Posterior cingulate gyrus (tissue), 11 donors: ENCODE data around the gene MARCHF7.
A peak's percentile ranks its signal among the peaks of the same experiment; 100 is the strongest.
"Not testable (repeated sequence)": the region's sequence is repeated elsewhere in the genome, so short reads cannot be mapped to it uniquely, and the experiment has no call there.

Source experiments
- DNase-seq, 10 donors: peaks; one replicate each; pipeline versions ENCODE4 v3.0.0 to v3.0.0-alpha.2; 2020 to 2021; ENCODE audit warnings: mixed read lengths in 3 of 10
- intact Hi-C: fragments of 100-400 bp; cut with DNase I; formaldehyde crosslinking; loops from one replicate; pipeline ENCODE4 v1.15.1; 2023

Gene MARCHF7, protein sequence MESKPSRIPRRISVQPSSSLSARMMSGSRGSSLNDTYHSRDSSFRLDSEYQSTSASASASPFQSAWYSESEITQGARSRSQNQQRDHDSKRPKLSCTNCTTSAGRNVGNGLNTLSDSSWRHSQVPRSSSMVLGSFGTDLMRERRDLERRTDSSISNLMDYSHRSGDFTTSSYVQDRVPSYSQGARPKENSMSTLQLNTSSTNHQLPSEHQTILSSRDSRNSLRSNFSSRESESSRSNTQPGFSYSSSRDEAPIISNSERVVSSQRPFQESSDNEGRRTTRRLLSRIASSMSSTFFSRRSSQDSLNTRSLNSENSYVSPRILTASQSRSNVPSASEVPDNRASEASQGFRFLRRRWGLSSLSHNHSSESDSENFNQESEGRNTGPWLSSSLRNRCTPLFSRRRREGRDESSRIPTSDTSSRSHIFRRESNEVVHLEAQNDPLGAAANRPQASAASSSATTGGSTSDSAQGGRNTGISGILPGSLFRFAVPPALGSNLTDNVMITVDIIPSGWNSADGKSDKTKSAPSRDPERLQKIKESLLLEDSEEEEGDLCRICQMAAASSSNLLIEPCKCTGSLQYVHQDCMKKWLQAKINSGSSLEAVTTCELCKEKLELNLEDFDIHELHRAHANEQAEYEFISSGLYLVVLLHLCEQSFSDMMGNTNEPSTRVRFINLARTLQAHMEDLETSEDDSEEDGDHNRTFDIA

DNA sequence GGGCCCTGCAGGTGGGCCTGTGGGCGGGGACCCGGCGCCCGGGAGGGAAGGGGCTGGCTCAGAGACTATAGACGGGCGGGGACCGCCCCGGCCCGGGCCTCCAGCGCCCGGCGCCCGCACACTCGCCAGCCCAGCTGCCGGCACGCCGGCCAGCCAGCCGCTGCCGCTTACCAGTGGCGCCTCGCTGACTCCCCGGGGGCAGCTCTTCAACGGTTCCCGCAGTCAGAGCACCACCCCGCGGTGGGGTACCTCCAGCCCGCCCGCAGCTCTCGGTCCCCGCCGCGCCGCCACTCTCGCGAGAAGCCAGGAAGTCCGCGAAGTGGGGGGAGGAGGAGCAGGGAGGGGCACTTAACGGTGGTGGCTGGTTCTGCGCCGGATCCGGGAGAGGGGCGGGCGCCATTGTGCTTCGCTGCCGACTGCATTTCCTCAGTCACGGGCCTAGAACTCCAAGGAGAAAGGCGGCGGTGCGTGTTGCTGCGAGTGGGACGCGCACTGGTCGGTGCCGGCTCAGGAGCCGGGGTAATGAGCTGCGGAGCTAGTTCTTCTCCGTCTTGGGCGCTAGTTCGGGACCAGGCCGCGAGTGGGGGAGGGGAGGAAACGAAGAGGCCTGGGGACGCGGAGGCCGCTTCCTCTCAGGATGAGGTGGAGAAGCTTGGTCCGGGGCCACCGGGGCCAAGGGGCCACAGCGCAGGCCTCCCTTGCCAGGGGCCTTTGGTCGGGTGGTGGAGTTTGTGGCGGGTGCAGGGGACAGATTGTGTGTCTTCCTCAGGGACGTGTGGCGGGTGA is at the start of gene MARCHF7:
MARCHF7 (plus strand) TSS at position 364 of the 786 bp plus-strand sequence. CDS start 16,517 bp downstream, outside the sequence.
- peak; percentile 92 to 99 (median 95) for DNase-seq
- intact Hi-C loops, result loop anchor here (2.0 to 10.0 kb wide), 6 partner anchors 92 to 745 kb away; partner anchors contain the start of genes TANC1 and WDSUB1

DNA sequence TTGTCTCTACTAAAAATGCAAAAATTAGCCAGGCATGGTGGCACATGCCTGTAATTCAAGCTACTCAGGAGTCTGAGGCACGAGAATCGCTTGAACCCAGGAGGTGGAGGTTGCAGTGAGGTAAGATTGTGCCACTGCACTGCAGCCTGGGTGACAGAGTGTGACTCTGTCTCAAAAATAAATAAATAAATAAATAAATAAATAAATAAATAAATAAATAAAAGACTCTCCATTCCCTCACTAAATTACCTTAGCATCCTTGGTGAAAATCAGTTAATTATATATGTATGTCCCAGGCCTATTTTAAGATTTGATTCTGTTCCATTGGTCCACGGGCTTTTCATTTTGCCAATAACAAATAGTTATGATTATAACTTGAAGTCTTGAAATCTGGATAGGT is 44.9 kb upstream of the MARCHF7 start:
- DNase-seq, intact Hi-C loops: not testable (repeated sequence)

DNA sequence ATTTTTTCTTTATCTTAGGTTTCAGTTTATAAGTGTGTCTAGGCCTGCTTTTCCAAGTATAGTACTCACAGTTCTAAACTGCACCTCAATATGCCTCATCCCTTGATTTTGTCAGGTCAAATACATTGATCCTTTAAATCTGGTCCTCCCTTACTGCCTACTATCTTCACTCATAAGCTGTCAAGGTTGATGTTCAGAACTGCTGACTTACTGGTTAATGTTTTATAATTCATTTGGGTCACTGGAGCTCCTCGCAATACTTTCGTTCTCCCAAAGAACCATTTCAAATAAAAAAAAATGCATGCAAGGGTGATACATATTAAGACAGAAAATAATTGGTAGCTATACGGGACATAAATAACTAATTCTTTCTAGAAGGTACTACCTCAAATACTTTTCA is 41.3 kb upstream of the MARCHF7 start:
- intact Hi-C loops, result no loop called here
- DNase-seq, result no peak

DNA sequence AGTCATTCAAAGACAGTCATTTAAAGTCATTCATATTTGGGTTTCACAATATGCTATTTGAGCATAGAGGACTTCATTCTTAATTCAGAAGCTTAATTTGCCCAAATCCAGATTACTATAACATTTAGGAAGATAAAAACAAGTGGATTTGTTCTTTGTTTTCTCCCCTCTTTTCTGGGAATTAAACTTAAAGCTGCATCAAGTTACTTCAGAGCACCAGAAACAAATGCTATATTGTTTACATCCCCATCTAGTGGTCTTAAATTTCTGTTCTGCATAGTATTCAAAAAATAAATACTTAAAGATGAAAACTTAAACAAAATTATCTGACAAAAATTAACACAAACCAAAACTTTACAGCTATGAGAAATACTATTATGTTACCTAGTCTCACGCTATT is 34.7 kb upstream of the MARCHF7 start:
- intact Hi-C loops, result no loop called here
- no peak for DNase-seq

DNA sequence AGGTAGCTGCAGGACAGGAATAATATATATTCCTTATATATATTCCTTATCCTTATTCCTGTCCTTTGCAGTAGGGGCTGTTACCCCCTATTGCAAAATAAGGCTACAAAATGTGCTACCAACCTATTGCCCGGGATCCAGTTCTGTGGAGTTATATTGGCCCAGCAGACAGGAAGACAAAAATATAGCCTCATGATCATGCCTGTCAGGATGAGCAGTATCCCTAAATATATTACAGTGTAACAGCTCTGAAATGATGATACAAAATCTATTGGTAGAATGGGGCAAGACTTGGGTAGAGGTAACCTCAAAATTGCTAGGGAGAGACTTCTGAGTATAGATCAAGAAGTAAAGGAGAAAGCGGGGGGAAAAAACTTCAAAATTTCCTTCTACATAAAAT is 31.6 kb upstream of the MARCHF7 start:
- DNase-seq, result no peak
- intact Hi-C loops, result no loop called here

DNA sequence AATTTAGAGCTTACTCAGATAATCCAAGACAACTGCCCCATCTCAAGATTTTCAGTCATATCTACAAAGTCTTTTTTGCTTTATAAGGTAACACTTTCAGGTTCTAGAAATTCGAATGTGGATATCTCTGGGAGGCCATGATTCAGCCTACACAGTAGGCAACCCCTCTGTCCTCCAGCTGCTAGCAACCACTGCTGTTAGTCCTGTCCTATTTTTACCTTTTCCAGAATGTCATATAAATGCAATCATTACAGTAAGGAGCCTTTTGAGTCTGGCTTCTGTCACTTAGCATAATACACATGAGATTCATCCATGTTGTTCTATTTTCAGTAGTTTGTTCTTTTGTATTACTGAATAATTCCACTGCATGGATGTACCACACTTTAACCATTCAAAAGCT is 28.5 kb upstream of the MARCHF7 start:
- intact Hi-C loops, result no loop called here
- no peak for DNase-seq

DNA sequence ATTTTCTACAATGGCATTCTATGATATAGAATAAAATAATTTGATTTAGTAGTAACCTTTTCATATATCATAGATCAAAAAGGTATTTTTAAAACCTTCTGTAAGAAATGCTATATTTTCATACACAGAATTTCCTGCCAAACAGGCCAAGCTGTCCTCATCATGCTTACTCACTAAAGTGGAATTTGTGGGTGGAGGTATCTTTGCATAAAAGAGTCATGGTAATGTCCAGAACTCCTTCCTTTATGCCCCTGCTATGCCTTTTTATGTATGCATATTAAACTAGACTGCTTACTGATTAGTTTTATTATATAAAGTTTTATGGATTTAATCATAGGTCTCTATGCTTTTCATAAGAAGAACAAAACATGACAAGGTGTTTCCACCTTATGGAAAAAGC is 27.5 kb upstream of the MARCHF7 start:
- intact Hi-C loops, result no loop called here
- DNase-seq, result no peak

DNA sequence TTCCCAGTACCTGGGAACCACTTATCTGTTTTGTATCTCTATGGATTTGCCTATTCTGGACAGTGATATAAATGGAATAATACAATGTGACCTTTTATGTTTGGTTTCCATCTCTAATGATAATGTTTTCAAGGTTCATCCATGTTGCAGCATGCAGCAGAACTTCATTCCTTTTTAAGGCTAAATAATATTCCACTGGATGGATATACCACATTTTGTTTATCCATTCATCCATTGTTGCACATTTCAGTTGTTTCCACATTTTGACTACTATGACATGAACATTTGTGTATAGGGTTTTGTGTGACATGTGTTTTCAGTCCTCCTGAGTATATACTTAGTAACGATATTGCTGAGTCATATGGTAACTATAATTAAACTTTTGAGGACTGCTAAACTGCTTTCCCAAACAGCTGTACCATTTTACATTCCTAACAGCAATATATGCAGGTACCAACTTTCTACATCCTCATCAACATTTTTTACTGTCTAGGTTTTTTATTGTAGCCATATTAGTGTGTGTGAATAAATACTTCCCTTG is 17.7 kb upstream of the MARCHF7 start:
- intact Hi-C loops, result no loop called here
- no peak for DNase-seq

DNA sequence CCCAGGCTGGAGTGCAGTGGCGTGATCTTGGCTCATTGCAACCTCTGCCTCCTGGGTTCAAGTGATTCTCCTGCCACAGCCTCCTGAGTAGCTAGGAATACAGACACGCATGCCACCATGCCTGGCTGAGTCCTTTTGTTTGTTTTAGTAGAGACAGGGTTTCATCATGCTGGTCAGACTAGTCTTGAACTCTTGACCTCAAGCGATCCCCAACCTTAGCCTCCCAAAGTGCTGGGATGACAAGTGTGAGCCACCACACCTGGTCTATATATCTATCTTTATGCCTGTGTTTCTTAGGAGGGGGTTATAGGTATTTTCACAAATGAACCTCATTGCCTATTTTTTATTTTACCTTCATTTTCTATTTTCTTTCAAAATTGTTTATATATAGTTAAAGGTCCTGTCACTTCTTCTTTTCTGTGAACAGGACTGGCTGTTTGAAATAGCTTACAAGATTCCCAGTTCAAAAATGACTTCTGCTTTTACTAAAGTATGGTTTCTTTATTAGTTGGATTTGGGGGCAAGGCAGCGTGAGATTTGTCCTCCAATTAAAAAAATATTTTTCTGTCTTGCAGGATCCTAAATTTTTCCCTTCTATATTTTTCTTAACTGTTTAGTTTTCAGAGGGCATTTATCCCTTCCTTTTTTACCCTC is 16.4 kb upstream of the MARCHF7 start:
- no peak for DNase-seq
- intact Hi-C loops, result no loop called here

DNA sequence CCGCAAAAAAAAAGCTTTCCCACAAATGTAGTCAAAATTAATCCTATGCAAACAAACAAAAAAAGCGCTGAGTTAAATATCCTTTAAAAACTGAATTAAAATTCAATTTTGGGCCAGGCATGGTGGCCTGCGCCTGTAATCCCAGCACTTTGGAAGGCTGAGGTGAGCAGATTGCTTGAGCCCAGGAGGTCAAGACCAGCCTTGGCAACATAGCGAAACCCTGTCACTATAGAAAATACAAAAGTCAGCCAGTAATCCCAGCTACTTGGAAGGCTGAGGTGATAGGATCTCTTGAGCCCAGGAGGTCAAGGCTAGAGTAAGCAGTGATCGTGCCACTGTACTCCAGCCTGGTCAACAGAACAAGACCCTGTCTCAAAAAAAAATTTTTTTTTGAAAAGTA is 8.8 kb upstream of the MARCHF7 start:
- intact Hi-C loops, result no loop called here
- DNase-seq, result no peak

DNA sequence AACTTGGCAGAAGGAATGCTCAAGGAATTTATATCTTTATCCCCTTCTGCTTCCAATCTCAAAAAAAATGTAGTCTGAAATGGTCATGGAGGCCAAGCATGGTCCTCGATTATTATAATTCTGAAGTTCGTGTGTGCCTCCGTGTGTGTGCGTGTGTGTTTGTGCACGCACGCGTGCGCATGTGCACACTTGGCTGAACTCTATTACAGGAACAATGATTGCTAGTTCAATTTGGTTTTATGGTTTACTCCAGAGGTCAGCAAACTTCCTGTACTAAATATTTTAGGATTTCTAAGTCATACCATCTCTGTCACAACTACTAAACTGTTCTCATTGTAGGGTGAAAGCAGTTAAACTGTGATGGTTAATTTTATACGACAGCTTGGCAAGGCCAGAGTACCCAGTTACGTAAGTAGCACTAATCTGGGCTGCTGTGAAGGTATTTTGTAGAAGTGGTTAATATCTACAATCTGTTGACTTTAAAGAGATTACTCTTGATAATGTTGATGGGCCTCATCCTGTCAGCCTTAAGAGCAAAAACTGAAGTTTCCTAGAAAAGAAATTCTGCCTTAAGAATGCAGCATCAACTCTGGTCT is 5.8 kb upstream of the MARCHF7 start:
- DNase-seq, result no peak
- intact Hi-C loops, result no loop called here

DNA sequence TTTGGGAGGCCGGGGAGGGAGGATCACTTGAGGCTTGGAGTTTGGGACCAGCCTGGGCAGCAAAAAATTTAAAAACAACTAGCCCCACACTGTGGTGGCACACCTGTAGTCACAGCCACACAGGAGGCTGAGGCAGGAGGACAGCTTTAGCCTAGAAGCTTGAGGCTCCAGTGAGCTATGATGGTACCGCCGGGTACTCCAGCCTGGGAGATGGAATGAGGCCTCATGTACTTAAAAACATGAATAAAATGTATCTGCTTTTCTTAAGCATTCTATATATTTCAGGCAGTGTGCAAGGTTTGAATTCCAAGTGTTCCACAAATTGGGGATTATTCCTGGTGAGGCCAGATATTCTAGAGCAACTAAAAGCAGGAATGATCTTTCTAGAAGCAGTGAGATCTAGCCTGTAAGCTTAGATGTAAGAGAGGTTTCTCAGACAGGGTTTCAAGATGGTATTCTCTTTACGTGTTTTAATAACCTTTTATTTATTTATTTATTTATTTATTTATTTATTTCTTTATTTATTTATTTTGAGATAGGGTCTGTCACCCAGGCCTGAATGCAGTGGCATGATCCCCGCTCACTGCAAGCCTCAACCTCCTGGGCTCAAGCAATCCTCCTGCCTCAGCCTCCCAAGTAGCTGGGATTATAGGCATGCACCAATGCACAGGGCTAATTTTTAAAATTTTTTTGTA is 4.1 kb upstream of the MARCHF7 start:
- intact Hi-C loops, result no loop called here
- DNase-seq, result no peak

DNA sequence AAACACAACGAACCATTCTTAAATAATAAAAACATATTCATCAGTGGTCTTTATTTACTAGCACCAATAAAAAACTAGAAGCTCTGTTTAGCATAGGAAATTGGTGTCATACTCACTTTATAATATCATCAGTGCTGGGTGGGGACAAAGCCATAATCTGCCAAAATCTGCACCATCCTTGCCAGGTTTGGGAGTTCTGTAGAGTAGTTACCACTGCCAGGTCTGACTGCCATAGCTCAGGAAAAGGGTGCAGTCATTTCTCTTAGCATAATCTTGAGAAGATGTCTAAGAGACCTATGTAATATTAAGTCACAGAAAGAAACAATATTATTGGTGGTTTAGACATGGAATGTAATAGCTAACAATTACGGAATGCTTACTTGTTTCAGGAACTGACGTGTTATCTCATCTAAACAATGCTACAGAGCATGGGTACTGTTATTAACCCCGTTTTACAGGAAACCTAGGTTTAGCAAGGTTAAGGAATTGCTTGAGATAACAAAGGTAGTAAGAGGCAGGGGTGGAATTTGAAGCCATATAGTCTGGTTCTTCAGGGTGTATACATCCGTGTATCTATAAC is 1.6 kb upstream of the MARCHF7 start:
- intact Hi-C loops, result loop anchor here (5.0 to 10.0 kb wide), 5 partner anchors 94 to 743 kb away; partner anchors contain the start of genes TANC1 and WDSUB1
- DNase-seq, result no peak

DNA sequence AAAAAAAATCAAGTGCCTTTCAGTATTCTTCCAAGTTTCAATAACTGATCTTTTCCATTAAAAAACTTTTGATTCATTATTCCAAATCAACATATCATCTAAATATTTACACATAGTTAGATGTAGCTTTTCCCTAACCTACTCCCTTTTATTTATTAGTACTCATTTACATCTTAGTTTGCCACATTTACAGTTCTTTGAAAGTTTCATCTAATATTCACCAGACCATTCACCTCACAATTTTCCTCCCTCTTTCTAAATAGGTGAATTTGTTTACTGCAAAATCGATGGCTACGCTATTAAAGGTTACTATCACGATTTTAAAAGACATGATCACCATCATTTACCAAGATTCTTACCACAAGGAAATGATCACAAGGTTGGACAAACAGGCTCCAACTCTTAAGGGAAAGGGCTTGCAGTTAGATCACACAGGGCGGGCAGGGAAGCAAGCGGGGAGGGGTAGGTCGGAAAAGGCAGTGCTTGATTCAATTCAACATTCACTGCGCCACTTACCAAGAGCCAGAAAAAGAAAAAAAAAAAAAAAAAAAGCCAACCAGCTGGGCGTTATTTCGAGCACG is 654 bp upstream of the MARCHF7 start:
- intact Hi-C loops, result loop anchor here (2.0 to 10.0 kb wide), 6 partner anchors 93 to 744 kb away; partner anchors contain the start of genes TANC1 and WDSUB1
- DNase-seq, result no peak

DNA sequence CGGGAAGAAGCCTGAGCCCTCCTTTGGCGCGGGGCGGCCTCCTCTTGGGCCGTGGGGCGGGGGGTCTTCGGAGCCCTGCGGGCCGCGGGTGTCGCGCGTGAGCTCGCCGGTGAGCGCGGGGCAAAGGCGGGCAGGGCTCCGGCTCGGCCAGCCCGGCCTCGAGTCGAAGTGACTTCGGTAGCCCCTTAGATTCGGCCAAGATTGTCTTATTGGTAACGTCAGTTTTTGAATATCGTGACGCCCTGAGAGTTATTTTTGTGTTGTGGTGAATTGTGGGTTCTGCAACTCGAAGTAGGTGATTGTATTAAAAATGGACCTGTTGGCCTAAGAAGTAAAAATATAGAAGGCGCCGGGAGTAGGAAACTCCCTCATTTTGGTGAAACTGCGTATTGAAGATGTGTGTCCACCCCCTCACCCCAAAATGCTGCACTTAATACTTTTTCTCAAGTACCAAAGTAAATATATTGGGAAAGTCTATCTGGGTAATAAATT is 669 bp downstream of the MARCHF7 start:
- intact Hi-C loops, result loop anchor here (2.0 to 10.0 kb wide), 6 partner anchors 92 to 746 kb away; partner anchors contain the start of genes TANC1 and WDSUB1
- no peak for DNase-seq

DNA sequence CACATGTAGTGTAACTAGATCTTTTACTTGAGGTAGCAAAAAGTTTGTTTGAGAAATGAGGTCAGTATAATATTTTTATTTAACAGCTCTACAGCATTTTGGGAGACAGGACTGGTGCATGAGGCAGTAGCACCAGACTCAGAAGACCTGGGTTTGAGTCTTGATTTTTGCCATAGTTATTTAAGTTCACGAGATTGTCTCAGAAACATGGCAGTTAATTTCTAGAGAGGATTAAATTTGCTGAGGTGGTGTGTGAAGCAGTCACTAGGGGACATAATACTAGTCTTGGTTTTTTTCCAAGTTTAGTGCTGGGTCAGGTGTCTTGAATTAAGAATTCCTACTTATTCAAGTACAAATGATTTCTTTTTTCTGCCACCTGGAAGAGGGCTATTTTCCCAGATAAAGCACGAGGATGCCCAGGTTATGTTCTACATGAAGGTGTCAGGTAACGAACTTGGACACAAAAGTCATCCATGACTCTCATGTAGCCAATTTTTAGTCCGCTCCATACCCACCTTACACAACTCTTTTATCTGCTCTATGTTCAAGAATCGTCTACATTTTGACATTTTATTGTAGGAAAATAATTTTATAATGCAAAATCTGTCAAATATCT is 1.4 kb downstream of the MARCHF7 start:
- DNase-seq, result no peak
- intact Hi-C loops, result loop anchor here (2.0 to 10.0 kb wide), 6 partner anchors 91 to 746 kb away; partner anchors contain the start of genes TANC1 and WDSUB1

DNA sequence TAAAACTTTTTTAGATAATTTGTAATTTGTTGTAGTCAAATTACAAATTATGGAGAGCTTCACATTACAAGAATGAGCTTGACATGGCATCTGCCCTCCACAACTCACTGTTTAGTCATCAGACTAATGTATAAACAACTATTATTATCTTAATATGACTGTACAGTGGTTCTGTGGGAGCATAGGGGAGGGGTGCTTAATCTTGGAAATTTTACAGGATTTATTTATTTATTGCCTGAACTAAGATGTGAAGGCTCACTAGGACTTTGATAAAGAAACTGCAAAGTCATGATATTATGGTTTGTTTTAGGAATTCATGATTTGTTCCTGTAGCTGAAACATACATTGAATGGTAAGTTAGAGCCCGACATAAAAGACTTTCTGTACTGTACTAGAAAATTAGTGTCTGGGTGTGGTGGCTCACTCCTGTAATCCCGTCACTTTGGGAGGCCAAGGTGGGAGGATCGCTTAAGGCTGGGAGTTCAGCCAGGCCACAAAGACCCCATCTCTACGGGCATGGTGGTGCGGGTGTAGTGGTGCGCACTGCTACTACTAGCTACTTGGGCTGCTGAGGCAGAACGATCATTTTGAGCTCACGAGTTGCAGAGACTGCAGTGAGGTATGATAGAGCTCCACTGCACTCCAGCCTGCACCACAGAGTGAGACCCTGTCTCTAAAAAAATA is 2.1 kb downstream of the MARCHF7 start:
- DNase-seq, result no peak
- intact Hi-C loops, result loop anchor here (5.0 to 10.0 kb wide), 5 partner anchors 90 to 747 kb away; partner anchors contain the start of genes TANC1 and WDSUB1
